HG03354 (cell line): ENCODE results near the gene OSGEP.
A peak's percentile ranks its signal among the peaks of the same experiment; 100 is the strongest.

Experiments used
- ATAC-seq: cut with Tn5 transposase; IDR thresholded peaks from one replicate; pipeline ENCODE4 v1.9.1; 2021; ENCODE audit warnings: mild to moderate bottlenecking; ENCODE audit not compliant: unreplicated experiment, poor library complexity, severe bottlenecking

The OSGEP gene

GRCh38 chr14:20412411-20412810 is 42.2 kb downstream of the OSGEP start:
- peak; percentile 75 for ATAC-seq

DNA sequence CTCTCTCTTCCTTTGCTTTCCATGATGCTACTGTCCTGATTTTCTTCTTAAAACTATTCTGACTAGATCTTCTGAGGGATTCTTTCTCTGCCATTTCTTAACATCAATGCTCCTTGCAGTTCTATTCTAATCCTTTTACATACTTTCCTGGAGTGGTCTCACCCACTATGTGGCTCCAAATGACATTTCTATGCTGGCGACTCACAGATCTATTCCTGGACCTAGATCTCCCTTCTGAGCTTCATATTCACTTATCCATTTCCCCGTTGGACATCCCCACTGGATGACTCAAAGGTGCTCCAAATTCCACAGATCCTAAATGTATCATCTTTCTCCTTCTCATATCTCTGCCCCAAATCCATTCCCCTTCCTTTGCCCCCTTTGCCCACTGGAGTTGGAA is 45.4 kb downstream of the OSGEP start:
- ATAC-seq = no peak

GRCh38 chr14:20403521-20403920 is 51.1 kb downstream of the OSGEP start:
- ATAC-seq = no peak

- no peak for ATAC-seq
Observed at GRCh38 chr14:20400965-20401593, 53.5 kb downstream of the OSGEP start.

DNA sequence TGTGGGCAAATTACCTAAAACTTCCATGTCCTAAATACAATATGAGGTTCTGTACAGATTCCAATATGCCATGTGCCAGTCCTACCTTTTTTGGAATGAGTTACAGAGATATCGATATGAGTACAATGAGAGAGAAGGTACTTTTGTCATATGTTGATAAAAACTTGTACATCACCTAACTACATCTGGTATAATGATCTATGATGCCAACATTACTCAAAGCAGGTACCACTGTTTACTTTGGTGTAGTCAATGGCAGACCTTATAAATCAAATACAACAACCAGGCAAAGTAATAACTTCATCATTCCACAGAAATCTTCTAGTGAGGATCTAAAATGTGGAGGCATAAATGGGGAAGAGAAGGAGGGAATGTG is 54.0 kb downstream of the OSGEP start:
- no peak for ATAC-seq

DNA sequence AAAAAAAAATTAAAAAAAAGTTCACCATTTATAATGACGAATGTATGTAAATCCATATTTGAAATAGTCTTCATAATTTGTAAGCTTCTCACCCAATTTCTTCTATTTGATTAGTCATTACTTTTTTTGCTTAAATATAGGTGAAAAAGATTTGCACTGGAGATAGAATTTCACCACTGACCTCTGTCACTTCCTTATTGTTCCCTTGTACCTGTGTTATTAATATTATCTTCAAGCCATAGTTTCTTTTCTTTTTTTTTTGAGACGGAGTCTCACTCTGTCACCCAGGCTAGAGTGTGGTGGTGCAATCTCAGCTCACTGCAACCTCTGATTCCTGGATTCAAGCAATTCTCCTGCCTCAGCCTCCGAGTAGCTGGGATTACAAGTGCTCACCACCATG is 57.1 kb downstream of the OSGEP start:
- no peak for ATAC-seq
